ENCODE data around the gene KIF16B. TPM values are rescaled to one million over a fixed set of nuclear protein-coding genes. Genes with fewer than 3 reads are reported as not detected.

KIF16B gene
- total RNA-seq, 1 donor from 2014 or later = 7.0 TPM

DNA sequence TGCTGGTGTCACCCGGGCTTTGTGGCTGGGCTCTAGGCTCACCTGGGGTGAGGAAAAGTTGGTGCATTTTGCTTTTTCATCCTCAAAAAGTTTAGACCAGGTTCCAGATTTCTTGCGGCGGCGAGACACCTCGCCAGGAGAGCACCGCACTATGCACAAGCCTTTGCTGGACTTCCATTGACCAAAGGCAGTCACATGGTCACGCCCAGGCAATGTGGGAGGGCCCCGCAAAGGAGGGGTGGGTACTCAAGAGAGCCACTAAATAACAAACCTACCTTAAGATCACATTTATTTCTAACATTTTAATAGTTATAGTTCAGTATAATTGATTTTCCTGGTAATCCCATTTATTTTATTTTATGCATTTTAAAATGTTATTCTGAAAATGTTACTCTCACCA lies 3.0 kb upstream of the KIF16B start:
- peaks cover 5% of the 10 kb centered on the region for H3K4me1 ChIP-seq (ENCODE audit: insufficient read depth, low read length)
- Mint-ChIP-seq H3K36me3 (ENCODE audit: low read depth, unreplicated experiment) (no peaks in the 10 kb centered on the region), H3K27me3 (ENCODE audit: low read depth, unreplicated experiment) (no peaks in the 10 kb centered on the region), H3K27ac (ENCODE audit: unreplicated experiment) (no peak overlapping the region), H3K4me1 (ENCODE audit: low read depth, unreplicated experiment) (peaks cover 16% of the 10 kb centered on the region), H3K4me3 (ENCODE audit: unreplicated experiment) (no peak overlapping the region), H3K9me3 (ENCODE audit: unreplicated experiment) (no peaks in the 10 kb centered on the region)
- no peak overlapping the region for H3K4me2 ChIP-seq (ENCODE audit: low read length)
- no peak overlapping the region for H3K27ac ChIP-seq (ENCODE audit: low read depth, low read length)
- no peak overlapping the region for H3K9ac ChIP-seq (ENCODE audit: low read length)
- no peak overlapping the region for H2AFZ ChIP-seq (ENCODE audit: low read depth, low read length)
- no peaks in the 10 kb centered on the region for H4K20me1 ChIP-seq (ENCODE audit: insufficient read depth, low read length)
- no peak for TF ChIP-seq EZH2 (IDR thresholded peaks at IDR 0.05; ENCODE audit: insufficient read depth, low read length)
- no peak for TF ChIP-seq CTCF (IDR thresholded peaks at IDR 0.05; ENCODE audit: insufficient read depth, low read depth, low read length)
- H3K79me2 ChIP-seq (ENCODE audit: insufficient read depth, low read length) = peaks cover 2% of the 10 kb centered on the region
- H3K27me3 ChIP-seq (ENCODE audit: insufficient read depth, low read length) = no peaks in the 10 kb centered on the region
- H3K36me3 ChIP-seq (ENCODE audit: insufficient read depth, low read length) = no peaks in the 10 kb centered on the region
- DNase-seq (ENCODE audit: low read depth) (no peak), FAIRE-seq (no peak)
- no peak overlapping the region for H3K4me3 ChIP-seq (ENCODE audit: insufficient read depth, low read depth, low read length)
- H3K9me3 ChIP-seq (ENCODE audit: insufficient read depth, low read depth, low read length) = no peaks in the 10 kb centered on the region

GRCh38 chr20:16575390-16576140 lies 2.3 kb upstream of the KIF16B start:
- H4K20me1 ChIP-seq (ENCODE audit: insufficient read depth, low read length) = no peaks in the 10 kb centered on the region
- peak overlapping the region; percentile 13 for H3K27ac ChIP-seq (ENCODE audit: low read depth, low read length)
- TF ChIP-seq EZH2 (IDR thresholded peaks at IDR 0.05; ENCODE audit: insufficient read depth, low read length) (no peak), CTCF (IDR thresholded peaks at IDR 0.05; ENCODE audit: insufficient read depth, low read depth, low read length) (no peak)
- peak overlapping the region; percentile 66 for H3K4me3 ChIP-seq (ENCODE audit: insufficient read depth, low read depth, low read length)
- FAIRE-seq = no peak
- H3K27me3 Mint-ChIP-seq (ENCODE audit: low read depth, unreplicated experiment) = no peaks in the 10 kb centered on the region
- no peak overlapping the region for H3K27ac Mint-ChIP-seq (ENCODE audit: unreplicated experiment)
- H3K36me3 ChIP-seq (ENCODE audit: insufficient read depth, low read length) = no peaks in the 10 kb centered on the region
- H3K36me3 Mint-ChIP-seq (ENCODE audit: low read depth, unreplicated experiment) = no peaks in the 10 kb centered on the region
- H3K27me3 ChIP-seq (ENCODE audit: insufficient read depth, low read length) = no peaks in the 10 kb centered on the region
- DNase-seq (ENCODE audit: low read depth) = no peak
- H3K79me2 ChIP-seq (ENCODE audit: insufficient read depth, low read length) = peaks cover 6% of the 10 kb centered on the region
- H3K4me1 ChIP-seq (ENCODE audit: insufficient read depth, low read length) = peaks cover 5% of the 10 kb centered on the region
- peak overlapping the region; percentile 67 for H3K9ac ChIP-seq (ENCODE audit: low read length)
- peak overlapping the region; percentile 87 for H3K4me2 ChIP-seq (ENCODE audit: low read length)
- peak overlapping the region; percentile 73 for H2AFZ ChIP-seq (ENCODE audit: low read depth, low read length)
- H3K4me3 Mint-ChIP-seq (ENCODE audit: unreplicated experiment) = peak overlapping the region; percentile 82
- H3K9me3 ChIP-seq (ENCODE audit: insufficient read depth, low read depth, low read length) = no peaks in the 10 kb centered on the region
- no peaks in the 10 kb centered on the region for H3K9me3 Mint-ChIP-seq (ENCODE audit: unreplicated experiment)
- peaks cover 16% of the 10 kb centered on the region for H3K4me1 Mint-ChIP-seq (ENCODE audit: low read depth, unreplicated experiment)

All from astrocyte (in vitro differentiated cells and primary cell).